ENCODE results near the gene RAB4B.
"Not testable (repeated sequence)": the region's sequence is repeated elsewhere in the genome, so short reads cannot be mapped to it uniquely, and the experiment has no call there.

RAB4B gene

DNA sequence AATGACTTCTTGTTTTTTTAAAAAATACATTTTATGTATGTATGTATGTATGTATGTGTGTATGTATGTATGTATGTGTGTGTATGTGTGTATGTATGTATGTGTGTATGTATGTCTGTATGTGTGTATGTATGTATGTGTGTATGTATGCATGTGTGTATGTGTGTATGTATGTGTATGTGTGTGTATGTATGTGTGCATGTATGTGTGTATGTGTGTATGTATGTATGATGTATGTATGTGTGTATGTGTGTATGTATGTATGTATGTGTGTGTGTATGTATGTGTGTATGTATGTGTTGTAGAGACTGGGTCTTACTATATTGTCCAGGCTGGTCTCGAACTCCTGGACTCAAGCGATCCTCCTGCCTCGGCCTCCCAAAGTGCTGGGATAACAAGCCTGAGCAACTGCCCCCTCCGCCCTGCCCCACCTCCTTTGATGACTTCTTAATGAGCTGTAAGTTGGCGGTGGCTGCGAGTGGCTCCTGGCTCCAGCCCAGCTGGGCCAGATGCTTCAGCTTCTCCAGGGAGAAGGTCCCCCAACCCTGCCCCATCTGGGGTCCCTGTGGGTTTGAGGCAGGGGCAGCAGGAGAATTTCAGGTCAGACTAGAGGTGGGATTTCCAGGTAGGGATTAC, 47.5 kb downstream of the RAB4B start:
- DNase-seq = not testable (repeated sequence)

- DNase-seq = not testable (repeated sequence)
These were observed 48.3 kb downstream of the RAB4B start for GRCh38 chr19:40826312-40826698.

DNA sequence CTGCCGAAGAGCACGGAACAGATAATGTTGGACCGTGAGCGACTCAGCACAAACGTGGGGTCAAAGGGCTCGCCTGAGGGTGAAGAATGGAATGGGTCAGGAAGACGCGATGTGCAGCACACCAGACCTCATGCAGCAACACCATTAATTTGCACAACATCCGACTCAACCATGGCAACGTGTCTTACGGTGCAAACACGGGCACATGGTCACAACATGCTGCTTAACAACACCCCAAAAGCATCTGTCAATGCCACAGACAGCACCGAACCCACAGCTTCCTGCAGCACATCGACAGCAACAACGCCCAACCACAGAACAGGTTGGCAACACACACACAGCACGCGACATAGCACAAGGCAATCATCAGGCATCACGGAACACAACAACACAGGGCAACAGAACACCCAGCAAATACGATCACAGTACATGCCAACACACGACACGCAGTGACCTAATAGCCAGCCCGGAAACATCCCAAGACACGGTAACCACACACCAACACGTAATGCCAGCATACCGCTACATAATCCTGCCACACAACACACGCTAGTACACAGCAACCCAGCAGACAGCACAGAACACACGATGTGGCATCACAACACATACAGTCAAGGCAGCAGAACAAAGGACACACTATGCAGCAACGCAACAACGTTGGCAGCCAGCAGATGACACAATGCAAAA, 48.8 kb downstream of the RAB4B start:
- DNase-seq = not testable (repeated sequence)

DNA sequence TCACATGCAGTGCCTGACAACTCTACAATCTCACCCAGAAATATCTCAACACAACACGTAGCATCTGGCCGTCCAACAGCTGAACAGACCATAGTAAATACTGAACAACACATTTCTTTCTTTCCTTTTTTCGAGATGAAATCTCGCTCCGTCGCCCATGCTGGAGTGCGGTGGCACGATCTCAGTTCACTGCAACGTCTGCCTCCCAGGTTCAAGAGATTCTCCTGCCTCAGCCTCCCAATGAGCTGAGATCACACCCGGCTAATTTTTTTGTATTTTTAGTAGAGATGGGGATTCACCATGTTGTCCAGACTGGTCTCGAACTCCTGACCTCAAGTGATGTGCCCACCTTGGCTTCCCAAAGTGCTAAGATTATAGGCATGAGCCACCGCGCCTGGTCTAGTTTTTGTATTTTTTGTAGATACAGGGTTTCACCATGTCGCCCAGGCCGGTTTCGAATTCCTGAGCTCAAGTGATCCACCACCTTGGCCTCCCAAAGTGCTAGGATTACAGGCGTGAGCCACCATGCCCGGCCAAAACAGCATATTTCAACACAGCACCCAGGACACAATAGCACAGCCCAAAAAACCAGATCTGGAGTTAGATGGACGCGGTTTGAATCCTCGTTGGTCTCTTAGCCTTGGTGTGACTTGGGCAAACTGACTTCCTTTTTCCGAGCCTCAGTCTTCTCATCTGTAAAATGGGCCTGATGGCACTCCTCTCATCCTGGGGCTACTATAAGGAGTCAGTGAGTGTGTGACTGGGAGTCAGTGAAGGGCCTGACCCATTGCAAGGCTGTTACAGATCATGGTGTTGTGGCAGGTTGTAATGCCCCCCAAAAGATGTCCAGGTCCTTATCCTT, 49.6 kb downstream of the RAB4B start:
- no peak for DNase-seq

DNA sequence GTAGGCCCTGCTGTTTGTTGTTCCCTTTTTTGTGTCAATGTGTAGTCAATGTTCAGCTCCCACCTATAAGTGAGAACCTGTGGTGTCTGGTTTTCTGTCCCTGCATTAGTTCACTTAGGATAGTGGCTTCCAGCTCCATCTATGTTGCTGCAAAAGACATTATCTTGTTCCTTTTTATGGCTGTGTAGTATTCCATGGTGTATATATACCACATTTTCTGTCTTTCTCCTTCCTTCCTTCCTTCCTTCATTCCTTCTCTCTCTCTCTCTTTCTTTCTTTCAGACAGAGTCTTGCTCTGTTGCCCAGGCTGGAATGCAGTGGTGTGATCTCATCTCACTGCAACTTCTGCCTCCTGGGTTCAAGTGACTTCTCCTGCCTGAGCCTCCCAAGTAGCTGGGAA, 51.2 kb downstream of the RAB4B start:
- DNase-seq = no peak

GRCh38 chr19:40830741-40831140, 52.7 kb downstream of the RAB4B start:
- not testable (repeated sequence) for DNase-seq

- no peak for DNase-seq
These were observed 53.7 kb downstream of the RAB4B start for GRCh38 chr19:40831502-40832430.

GRCh38 chr19:40832431-40832790, 54.4 kb downstream of the RAB4B start:
- not testable (repeated sequence) for DNase-seq

GRCh38 chr19:40833728-40834533, 55.9 kb downstream of the RAB4B start:
- DNase-seq = not testable (repeated sequence)

DNA sequence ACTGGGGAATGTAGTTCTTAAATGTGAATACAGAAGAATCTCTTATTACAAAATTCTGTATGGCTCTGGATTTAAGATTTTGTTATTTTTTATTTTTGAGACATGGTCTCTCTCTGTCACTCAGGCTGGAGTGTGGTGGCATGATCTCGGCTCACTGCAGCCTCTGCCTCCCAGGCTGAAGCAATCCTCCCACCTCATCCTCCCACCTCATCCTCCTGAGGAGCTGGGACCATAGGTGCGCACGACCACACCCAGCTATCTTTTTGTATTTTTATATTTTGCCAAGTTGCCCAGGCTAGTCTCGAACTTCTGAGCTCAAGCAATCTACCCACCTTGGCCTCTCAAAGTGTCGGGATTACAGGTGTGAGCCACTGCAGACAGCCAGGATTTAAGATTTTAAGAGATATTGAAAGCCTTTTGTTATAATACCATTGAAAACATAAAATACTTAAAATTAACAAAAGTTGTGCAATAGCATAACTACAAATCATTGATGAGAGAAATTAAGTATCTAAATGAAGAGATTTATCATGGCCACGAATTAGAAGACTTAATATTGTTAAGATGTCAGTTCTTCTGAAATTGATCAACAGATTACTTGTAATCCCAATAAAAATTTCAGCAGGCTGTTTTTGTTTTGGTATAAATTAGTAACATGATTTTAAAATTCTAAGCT, 58.8 kb downstream of the RAB4B start:
- no peak for DNase-seq

- DNase-seq = not testable (repeated sequence)
These were observed 60.4 kb downstream of the RAB4B start for GRCh38 chr19:40838477-40838876.

- not testable (repeated sequence) for DNase-seq
These were observed 64.0 kb downstream of the RAB4B start for GRCh38 chr19:40842012-40842411.

- not testable (repeated sequence) for DNase-seq
These were observed 65.1 kb downstream of the RAB4B start for GRCh38 chr19:40842997-40843652.

- not testable (repeated sequence) for DNase-seq
These were observed 65.6 kb downstream of the RAB4B start for GRCh38 chr19:40843653-40844052.
